ENCODE results near the gene NPPC.
"Not testable (repeated sequence)": the region's sequence is repeated elsewhere in the genome, so short reads cannot be mapped to it uniquely, and the experiment has no call there.

Gene NPPC

DNA sequence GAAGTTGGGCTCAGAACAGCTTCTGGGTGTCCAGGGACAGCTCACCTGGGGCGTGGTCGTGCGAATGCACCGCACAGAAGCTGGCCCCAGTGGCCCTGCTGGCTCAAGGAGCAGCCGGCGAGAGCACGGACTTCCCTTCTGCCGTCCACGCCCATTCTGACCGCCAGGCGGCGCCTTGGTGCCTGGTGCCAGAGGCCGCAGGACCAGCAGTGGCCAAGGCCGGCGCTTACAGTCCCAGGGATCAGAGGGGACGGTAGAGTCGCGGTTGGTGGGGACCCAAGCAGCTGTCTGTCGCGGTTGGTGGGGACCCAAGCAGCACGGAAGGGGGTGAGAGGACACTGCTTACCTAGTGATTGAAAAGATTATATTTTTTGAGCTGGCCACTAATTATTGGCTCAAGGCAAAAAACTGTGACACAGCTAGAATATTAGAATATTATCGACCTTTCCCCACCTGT, 25.7 kb downstream of the NPPC start:
- no peaks in the 10 kb centered on the region for H3K36me3 ChIP-seq (ENCODE audit: insufficient read depth, low read depth, low read length)
- peaks cover 4% of the 10 kb centered on the region; the same call in 1 of the 2 replicates for H3K27me3 ChIP-seq (ENCODE audit: insufficient read depth, low read length)
- no peak overlapping the region for H3K9ac ChIP-seq (ENCODE audit: low read depth, low read length)
- no peak overlapping the region for H3K27ac ChIP-seq (ENCODE audit: low read length)
- no peaks in the 10 kb centered on the region for H3K9me3 ChIP-seq (ENCODE audit: insufficient read depth, low read depth, low read length)
- H3K4me3 ChIP-seq (ENCODE audit: low read length): peak overlapping the region; percentile 53; the same call in 1 of the 2 replicates
- H3K4me1 ChIP-seq (ENCODE audit: insufficient read depth, low read length): peaks cover 2% of the 10 kb centered on the region; the same call in 1 of the 2 replicates

DNA sequence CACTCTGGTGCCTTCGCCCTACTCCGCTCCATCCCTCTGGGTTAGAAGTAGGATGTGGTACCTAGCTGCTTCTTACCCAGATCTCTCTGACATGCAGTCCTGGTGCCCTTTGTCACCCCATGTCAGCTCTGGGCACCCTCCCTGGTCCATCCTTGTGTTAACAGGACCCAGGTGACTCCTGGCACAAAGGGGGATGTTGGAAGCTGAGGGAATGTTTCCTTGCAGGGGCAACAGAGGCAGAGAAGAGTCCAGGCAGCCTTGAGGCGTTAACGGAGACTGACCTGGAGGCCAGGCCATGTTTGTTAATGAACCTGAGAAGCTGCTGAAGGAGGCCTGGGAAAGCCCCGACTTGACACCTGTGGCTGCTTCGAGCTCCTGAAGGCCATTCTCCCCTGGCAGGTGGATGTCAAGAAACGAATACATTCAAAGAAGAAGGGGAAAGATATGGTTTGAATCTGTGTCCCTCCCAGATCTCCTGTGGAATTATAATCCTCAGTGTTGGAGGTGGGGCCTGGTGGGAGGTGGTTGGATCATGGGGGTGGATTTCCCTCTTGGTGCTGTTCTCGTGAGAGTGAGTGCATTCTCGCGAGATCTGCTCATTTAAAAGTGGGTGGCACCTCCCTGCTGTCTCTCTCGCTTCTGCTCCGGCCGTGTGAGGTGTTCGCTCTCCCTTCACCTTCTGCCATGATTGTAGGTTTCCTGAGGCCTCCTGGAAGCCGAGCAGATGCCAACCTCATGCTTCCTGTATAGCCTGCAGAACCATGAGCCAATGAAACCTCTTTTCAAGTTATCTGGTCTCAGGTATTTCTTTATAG, 31.4 kb downstream of the NPPC start:
- no peaks in the 10 kb centered on the region for H3K9me3 ChIP-seq (ENCODE audit: insufficient read depth, low read depth, low read length)
- H3K36me3 ChIP-seq (ENCODE audit: insufficient read depth, low read depth, low read length): no peaks in the 10 kb centered on the region
- H3K9ac ChIP-seq (ENCODE audit: low read depth, low read length): no peak overlapping the region
- H3K4me3 ChIP-seq (ENCODE audit: low read length): no peak overlapping the region
- H3K4me1 ChIP-seq (ENCODE audit: insufficient read depth, low read length): no peaks in the 10 kb centered on the region
- H3K27me3 ChIP-seq (ENCODE audit: insufficient read depth, low read length): no peaks in the 10 kb centered on the region
- H3K27ac ChIP-seq (ENCODE audit: low read length): no peak overlapping the region

DNA sequence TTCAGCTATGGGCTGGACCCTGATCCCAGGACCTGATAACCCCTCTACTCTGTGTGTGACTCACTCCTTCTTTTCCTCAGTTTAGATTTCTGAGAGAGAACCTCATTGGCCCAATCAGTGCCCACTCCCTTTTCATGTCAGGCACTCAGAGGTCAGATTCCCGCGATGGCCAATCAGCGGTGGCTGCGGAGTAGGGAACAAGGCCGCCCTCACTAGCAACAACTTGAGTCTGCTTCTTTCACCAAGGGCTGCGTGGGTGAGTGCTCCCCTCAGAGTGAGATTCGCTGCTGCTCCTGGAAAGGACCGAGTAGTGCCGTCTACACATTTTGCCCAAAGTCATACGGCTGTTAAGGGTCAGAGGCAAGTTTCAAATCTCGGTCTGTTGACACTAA, 34.7 kb downstream of the NPPC start:
- H3K9me3 ChIP-seq (ENCODE audit: insufficient read depth, low read depth, low read length): no peaks in the 10 kb centered on the region
- H3K9ac ChIP-seq (ENCODE audit: low read depth, low read length): no peak overlapping the region
- no peak overlapping the region for H3K4me3 ChIP-seq (ENCODE audit: low read length)
- no peak overlapping the region for H3K27ac ChIP-seq (ENCODE audit: low read length)
- H3K36me3 ChIP-seq (ENCODE audit: insufficient read depth, low read depth, low read length): no peaks in the 10 kb centered on the region
- H3K4me1 ChIP-seq (ENCODE audit: insufficient read depth, low read length): no peaks in the 10 kb centered on the region
- H3K27me3 ChIP-seq (ENCODE audit: insufficient read depth, low read length): no peaks in the 10 kb centered on the region

DNA sequence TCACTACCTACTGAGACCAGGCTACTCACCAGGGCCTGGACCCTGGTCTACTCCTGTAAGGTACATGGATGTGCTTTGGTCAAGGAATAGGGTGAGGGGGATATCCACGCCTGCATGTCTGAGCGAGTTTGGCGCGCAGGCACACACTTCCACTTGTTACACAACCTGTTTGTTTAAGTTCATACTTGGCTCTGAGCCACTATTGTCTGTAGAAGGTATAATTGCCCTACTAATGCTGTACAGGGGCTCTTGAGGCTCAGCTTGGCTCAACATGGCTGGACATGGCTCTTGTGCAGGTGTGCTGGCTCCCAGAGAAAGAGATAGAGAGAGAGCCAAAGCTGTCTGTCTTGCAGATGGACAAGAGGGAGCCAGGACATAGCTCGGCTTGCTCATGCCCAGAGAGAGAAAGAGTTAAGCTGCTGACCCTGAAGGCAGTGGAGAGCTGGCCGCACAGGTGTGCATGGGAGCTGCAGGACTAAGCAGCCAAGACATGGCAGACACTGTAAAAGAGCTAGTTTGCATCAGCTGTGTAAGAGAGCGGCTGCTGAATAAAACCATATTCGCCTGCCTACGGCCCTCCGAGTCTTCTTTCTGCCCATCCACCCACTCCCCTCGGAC, 35.2 kb downstream of the NPPC start:
- Histone ChIP-seq H3K9me3 (ENCODE audit: insufficient read depth, low read depth, low read length) (no peaks in the 10 kb centered on the region), H3K36me3 (ENCODE audit: insufficient read depth, low read depth, low read length) (no peaks in the 10 kb centered on the region), H3K9ac (ENCODE audit: low read depth, low read length) (no peak overlapping the region), H3K4me1 (ENCODE audit: insufficient read depth, low read length) (no peaks in the 10 kb centered on the region), H3K27ac (ENCODE audit: low read length) (no peak overlapping the region), H3K27me3 (ENCODE audit: insufficient read depth, low read length) (no peaks in the 10 kb centered on the region), H3K4me3 (ENCODE audit: low read length) (no peak overlapping the region)

DNA sequence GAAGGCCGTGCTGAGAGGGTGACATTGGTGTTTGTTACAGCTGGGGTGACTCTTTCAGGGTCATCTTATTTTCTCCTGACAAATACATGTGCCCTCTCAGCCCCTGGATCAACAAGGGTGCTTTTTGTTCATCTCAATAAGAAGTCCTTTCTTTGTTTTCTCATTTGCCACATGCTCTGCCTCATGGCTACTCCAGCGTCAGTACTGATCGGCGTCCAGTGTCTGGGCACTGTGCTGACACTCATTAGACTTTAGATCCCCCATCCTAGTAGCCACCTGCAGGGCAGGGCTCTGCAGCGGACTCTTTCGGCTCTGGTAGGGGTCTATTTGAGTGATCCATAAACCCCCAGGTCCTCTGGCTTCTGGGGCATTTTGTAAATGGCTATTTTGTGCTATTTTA, 38.4 kb downstream of the NPPC start:
- no peaks in the 10 kb centered on the region for H3K4me1 ChIP-seq (ENCODE audit: insufficient read depth, low read length)
- no peaks in the 10 kb centered on the region for H3K9me3 ChIP-seq (ENCODE audit: insufficient read depth, low read depth, low read length)
- no peaks in the 10 kb centered on the region for H3K36me3 ChIP-seq (ENCODE audit: insufficient read depth, low read depth, low read length)
- H3K27me3 ChIP-seq (ENCODE audit: insufficient read depth, low read length): no peaks in the 10 kb centered on the region
- H3K27ac ChIP-seq (ENCODE audit: low read length): no peak overlapping the region
- H3K9ac ChIP-seq (ENCODE audit: low read depth, low read length): no peak overlapping the region
- H3K4me3 ChIP-seq (ENCODE audit: low read length): no peak overlapping the region

DNA sequence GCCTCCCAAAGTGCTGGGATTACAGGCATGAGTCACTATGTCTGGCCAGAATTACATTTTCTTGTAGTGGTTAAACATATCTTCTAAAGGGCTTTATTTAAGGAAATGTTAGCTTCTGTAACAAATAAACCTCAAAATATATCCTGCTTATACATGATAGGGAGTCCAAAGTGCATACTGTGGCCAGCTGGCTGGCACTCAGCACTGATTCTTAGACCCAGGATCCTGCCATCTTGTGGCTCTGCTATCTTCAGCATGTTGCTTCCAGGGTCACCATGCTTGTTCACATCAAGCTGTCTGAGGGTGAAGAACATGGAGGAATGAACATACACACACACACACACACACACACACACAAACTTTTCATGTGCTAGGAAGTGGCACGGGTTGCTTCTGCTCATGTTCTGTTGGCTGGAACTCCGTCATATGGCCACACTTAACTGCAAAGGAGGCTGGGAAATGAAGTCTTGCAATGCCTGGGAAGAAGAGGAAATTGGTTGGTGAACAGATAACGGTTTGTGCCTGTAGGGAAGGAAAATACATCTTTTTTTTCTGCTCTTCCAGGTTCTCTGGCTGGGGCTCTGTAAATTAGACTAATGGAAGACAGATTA, 40.0 kb downstream of the NPPC start:
- Histone ChIP-seq H3K9ac (ENCODE audit: low read depth, low read length) (no peak overlapping the region), H3K4me1 (ENCODE audit: insufficient read depth, low read length) (no peaks in the 10 kb centered on the region), H3K27ac (ENCODE audit: low read length) (no peak overlapping the region), H3K27me3 (ENCODE audit: insufficient read depth, low read length) (no peaks in the 10 kb centered on the region), H3K36me3 (ENCODE audit: insufficient read depth, low read depth, low read length) (no peaks in the 10 kb centered on the region), H3K9me3 (ENCODE audit: insufficient read depth, low read depth, low read length) (no peaks in the 10 kb centered on the region), H3K4me3 (ENCODE audit: low read length) (no peak overlapping the region)

DNA sequence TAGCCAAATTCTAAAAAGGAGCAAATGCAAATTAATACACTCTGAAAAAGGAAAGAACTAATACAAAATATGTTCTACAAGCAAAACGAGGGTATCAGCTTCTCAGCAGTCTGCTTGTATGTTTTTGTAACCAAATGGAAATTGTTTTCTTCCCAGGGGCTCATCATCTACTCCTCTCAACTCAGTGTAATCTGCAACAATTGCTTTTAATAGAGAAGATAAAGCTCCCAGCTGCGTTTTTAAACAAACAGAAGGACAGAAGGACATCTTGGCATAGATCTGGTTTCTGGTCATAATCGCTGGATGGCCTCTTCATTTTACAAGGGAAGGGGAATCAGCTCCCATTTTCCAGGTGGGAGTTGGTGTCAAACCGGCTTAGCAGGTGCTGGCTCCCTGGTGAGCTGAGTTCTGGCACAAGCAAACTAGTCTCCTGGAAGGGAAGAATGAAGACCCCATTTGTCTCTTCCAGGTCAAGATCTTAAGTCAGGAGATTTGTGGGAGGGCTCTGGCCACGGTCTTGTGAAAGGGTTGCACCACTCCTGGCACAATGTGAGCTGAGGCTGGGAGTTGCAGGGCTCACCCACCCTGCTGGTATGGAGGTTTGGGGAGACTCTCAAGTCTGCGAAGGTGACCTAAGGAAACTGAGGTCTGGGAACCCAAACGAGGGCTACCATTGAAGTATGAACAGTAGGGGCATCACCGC, 41.6 kb downstream of the NPPC start:
- no peak overlapping the region for H3K27ac ChIP-seq (ENCODE audit: low read length)
- H3K9ac ChIP-seq (ENCODE audit: low read depth, low read length): no peak overlapping the region
- no peak overlapping the region for H3K4me3 ChIP-seq (ENCODE audit: low read length)
- no peaks in the 10 kb centered on the region for H3K36me3 ChIP-seq (ENCODE audit: insufficient read depth, low read depth, low read length)
- H3K27me3 ChIP-seq (ENCODE audit: insufficient read depth, low read length): no peaks in the 10 kb centered on the region
- H3K9me3 ChIP-seq (ENCODE audit: insufficient read depth, low read depth, low read length): no peaks in the 10 kb centered on the region
- no peaks in the 10 kb centered on the region for H3K4me1 ChIP-seq (ENCODE audit: insufficient read depth, low read length)

DNA sequence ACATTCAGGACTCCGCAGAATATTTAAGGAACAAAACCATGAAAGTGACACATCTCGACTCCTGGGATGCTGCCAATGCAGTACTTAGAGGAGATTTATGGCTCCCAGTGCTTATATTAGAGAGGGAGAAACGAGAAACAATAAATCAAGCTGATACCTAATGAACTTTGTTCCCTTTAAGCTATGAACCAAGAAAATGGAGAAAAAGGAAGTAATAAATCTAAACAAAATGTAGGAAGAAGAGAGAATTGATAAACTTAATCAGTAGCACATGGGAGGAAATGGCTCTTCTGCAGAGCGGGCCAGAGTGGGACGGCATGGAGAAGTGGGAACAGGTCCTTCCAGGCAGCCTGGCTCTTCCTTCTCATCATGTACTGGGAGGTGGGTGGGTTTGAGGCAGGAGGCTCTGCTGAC, 42.7 kb downstream of the NPPC start:
- Histone ChIP-seq H3K4me3 (ENCODE audit: low read length) (no peak overlapping the region), H3K9me3 (ENCODE audit: insufficient read depth, low read depth, low read length) (no peaks in the 10 kb centered on the region), H3K36me3 (ENCODE audit: insufficient read depth, low read depth, low read length) (no peaks in the 10 kb centered on the region), H3K9ac (ENCODE audit: low read depth, low read length) (no peak overlapping the region), H3K4me1 (ENCODE audit: insufficient read depth, low read length) (no peaks in the 10 kb centered on the region), H3K27me3 (ENCODE audit: insufficient read depth, low read length) (no peaks in the 10 kb centered on the region), H3K27ac (ENCODE audit: low read length) (no peak overlapping the region)

DNA sequence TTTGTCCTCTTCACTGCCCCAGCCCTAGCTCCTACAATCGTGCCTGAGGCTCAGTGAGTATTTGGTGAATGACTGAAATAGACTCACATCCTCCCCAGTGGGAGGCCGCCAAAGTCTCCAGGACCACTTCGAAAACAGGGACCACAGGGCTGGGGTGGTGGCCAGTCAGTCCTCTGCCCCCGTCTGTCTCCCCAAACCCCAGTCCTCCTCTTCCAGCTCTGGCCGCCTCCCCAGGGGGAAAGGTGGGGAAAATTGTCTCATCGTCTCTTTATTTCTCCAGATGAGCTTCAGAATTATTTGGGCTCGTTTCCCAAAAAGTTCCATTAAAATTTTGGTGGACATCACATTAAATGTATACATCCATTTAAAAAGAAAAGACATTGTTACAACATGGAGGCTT, 43.5 kb downstream of the NPPC start:
- Histone ChIP-seq H3K9me3 (ENCODE audit: insufficient read depth, low read depth, low read length) (no peaks in the 10 kb centered on the region), H3K27me3 (ENCODE audit: insufficient read depth, low read length) (no peaks in the 10 kb centered on the region), H3K9ac (ENCODE audit: low read depth, low read length) (no peak overlapping the region), H3K4me3 (ENCODE audit: low read length) (no peak overlapping the region), H3K27ac (ENCODE audit: low read length) (no peak overlapping the region), H3K4me1 (ENCODE audit: insufficient read depth, low read length) (no peaks in the 10 kb centered on the region), H3K36me3 (ENCODE audit: insufficient read depth, low read depth, low read length) (no peaks in the 10 kb centered on the region)

DNA sequence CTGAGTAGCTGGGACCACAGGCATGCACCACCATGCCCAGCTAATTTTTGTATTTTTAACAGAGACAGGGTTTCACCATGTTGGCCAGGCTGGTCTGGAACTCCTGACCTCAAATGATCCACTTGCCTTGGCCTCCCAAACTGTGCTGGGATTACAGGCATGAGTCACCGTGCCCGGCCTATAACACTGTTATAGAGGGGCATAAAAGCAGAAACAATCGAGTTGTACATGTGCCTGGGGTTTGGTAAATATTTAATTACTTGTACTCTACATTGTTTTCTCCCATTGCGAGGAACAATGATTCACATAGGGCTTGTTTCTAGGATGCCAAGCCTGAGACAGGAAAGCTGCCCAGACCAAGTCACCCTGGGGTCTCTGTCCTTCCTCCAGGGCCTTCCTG, 45.8 kb downstream of the NPPC start:
- H3K4me3 ChIP-seq (ENCODE audit: low read length); H3K9ac ChIP-seq (ENCODE audit: low read depth, low read length); H3K9me3 ChIP-seq (ENCODE audit: insufficient read depth, low read depth, low read length); H3K36me3 ChIP-seq (ENCODE audit: insufficient read depth, low read depth, low read length); H3K27me3 ChIP-seq (ENCODE audit: insufficient read depth, low read length); H3K4me1 ChIP-seq (ENCODE audit: insufficient read depth, low read length); H3K27ac ChIP-seq (ENCODE audit: low read length): not testable (repeated sequence)

DNA sequence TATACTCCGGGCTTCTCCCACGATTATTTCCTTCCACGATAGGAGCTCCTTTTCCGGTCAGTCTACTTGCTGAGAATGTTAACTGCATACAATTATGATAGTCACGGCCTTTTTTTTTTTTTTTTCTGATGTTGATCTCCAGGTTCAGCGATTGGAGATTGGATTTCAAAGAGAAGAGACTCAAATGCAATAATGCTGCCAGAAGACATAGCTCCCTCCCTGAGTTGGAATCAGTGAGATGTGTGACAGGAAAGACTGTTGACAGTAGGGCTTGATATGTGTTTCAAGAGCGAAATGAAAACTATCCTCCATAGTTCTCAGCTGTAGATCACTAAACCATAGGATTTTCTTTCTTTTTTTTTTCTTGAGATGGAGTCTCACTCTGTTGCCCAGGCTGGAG, 47.0 kb downstream of the NPPC start:
- H3K4me3 ChIP-seq (ENCODE audit: low read length): no peak overlapping the region

More for the DNA sequence above, 47.0 kb downstream of the NPPC start:
- Histone ChIP-seq H3K27ac (ENCODE audit: low read length) (no peak overlapping the region), H3K9ac (ENCODE audit: low read depth, low read length) (no peak overlapping the region), H3K27me3 (ENCODE audit: insufficient read depth, low read length) (no peaks in the 10 kb centered on the region), H3K4me1 (ENCODE audit: insufficient read depth, low read length) (no peaks in the 10 kb centered on the region), H3K9me3 (ENCODE audit: insufficient read depth, low read depth, low read length) (no peaks in the 10 kb centered on the region), H3K36me3 (ENCODE audit: insufficient read depth, low read depth, low read length) (no peaks in the 10 kb centered on the region)
